ENCODE measurements around the gene PDE4A.

The PDE4A gene

GRCh38 chr19:10422046-10422461 lies 1.7 kb downstream of the PDE4A start:
- Histone ChIP-seq H3K9me3 (ENCODE audit: insufficient read depth, low read length) (no peaks in the 10 kb centered on the region), H3K4me3 (ENCODE audit: insufficient read depth, low read length, poor library complexity, severe bottlenecking) (peak overlapping the region; percentile 74), H3F3A (ENCODE audit: insufficient read depth) (peaks cover 31% of the 10 kb centered on the region), H4K20me1 (ENCODE audit: low read depth, low read length) (peaks cover 3% of the 10 kb centered on the region; the same call in 1 of the 2 replicates), H3K27ac (ENCODE audit: low read depth, low read length) (no peak overlapping the region), H3K4me2 (ENCODE audit: low read depth, low read length, poor library complexity, severe bottlenecking) (peak overlapping the region; percentile 84), H3K9me2 (replicated peaks; ENCODE audit: insufficient read depth, low read length) (no peaks in the 10 kb centered on the region), H3K79me2 (ENCODE audit: insufficient read depth, low read length) (peaks cover 7% of the 10 kb centered on the region; the same call in 1 of the 2 replicates), H3K27me3 (ENCODE audit: low read length) (no peaks in the 10 kb centered on the region), H3K9ac (ENCODE audit: low read length) (peak overlapping the region; percentile 93; the same call in 1 of the 2 replicates), H3K36me3 (ENCODE audit: low read length) (no peaks in the 10 kb centered on the region), H2AFZ (ENCODE audit: low read depth, low read length, severe bottlenecking) (no peak overlapping the region)
- TF ChIP-seq CTCF (IDR thresholded peaks at IDR 0.05; ENCODE audit: insufficient read depth, low read length, poor library complexity, severe bottlenecking) = no peak
- TF ChIP-seq EZH2phosphoT487 (conservative IDR thresholded peaks at IDR 0.05; ENCODE audit: low read length) = no peak

- peaks cover 3% of the 10 kb centered on the region; the same call in 1 of the 2 replicates for H4K20me1 ChIP-seq (ENCODE audit: low read depth, low read length)
- no peak overlapping the region for H3K27ac ChIP-seq (ENCODE audit: low read depth, low read length)
- no peak for TF ChIP-seq EZH2phosphoT487 (conservative IDR thresholded peaks at IDR 0.05; ENCODE audit: low read length)
- no peak for TF ChIP-seq CTCF (IDR thresholded peaks at IDR 0.05; ENCODE audit: insufficient read depth, low read length, poor library complexity, severe bottlenecking)
- H3K4me2 ChIP-seq (ENCODE audit: low read depth, low read length, poor library complexity, severe bottlenecking) = peak overlapping the region; percentile 84
- H3K9ac ChIP-seq (ENCODE audit: low read length) = no peak overlapping the region
- no peaks in the 10 kb centered on the region for H3K36me3 ChIP-seq (ENCODE audit: low read length)
- no peaks in the 10 kb centered on the region for H3K27me3 ChIP-seq (ENCODE audit: low read length)
- no peak overlapping the region for H3K4me3 ChIP-seq (ENCODE audit: insufficient read depth, low read length, poor library complexity, severe bottlenecking)
- no peak overlapping the region for H2AFZ ChIP-seq (ENCODE audit: low read depth, low read length, severe bottlenecking)
- no peaks in the 10 kb centered on the region for H3K9me3 ChIP-seq (ENCODE audit: insufficient read depth, low read length)
- no peaks in the 10 kb centered on the region for H3K9me2 ChIP-seq (replicated peaks; ENCODE audit: insufficient read depth, low read length)
- H3K79me2 ChIP-seq (ENCODE audit: insufficient read depth, low read length) = peaks cover 7% of the 10 kb centered on the region; the same call in 1 of the 2 replicates
- peaks cover 28% of the 10 kb centered on the region for H3F3A ChIP-seq (ENCODE audit: insufficient read depth)
Observed at GRCh38 chr19:10422846-10423245, 2.5 kb downstream of the PDE4A start.

- no peaks in the 10 kb centered on the region for H3K27me3 ChIP-seq (ENCODE audit: low read length)
- H3K9ac ChIP-seq (ENCODE audit: low read length) = peak overlapping the region; percentile 34; the same call in 1 of the 2 replicates
- no peaks in the 10 kb centered on the region for H3K9me3 ChIP-seq (ENCODE audit: insufficient read depth, low read length)
- peaks cover 3% of the 10 kb centered on the region; the same call in 1 of the 2 replicates for H4K20me1 ChIP-seq (ENCODE audit: low read depth, low read length)
- H3K9me2 ChIP-seq (replicated peaks; ENCODE audit: insufficient read depth, low read length) = no peaks in the 10 kb centered on the region
- H3K27ac ChIP-seq (ENCODE audit: low read depth, low read length) = no peak overlapping the region
- H3K4me3 ChIP-seq (ENCODE audit: insufficient read depth, low read length, poor library complexity, severe bottlenecking) = peak overlapping the region; percentile 26
- no peak overlapping the region for H2AFZ ChIP-seq (ENCODE audit: low read depth, low read length, severe bottlenecking)
- H3K4me2 ChIP-seq (ENCODE audit: low read depth, low read length, poor library complexity, severe bottlenecking) = peak overlapping the region; percentile 52
- no peak for TF ChIP-seq EZH2phosphoT487 (conservative IDR thresholded peaks at IDR 0.05; ENCODE audit: low read length)
- peak; percentile 96 for TF ChIP-seq CTCF (IDR thresholded peaks at IDR 0.05; ENCODE audit: insufficient read depth, low read length, poor library complexity, severe bottlenecking)
- H3K79me2 ChIP-seq (ENCODE audit: insufficient read depth, low read length) = peaks cover 16% of the 10 kb centered on the region; the same call in 1 of the 2 replicates
- peaks cover 33% of the 10 kb centered on the region for H3F3A ChIP-seq (ENCODE audit: insufficient read depth)
- no peaks in the 10 kb centered on the region for H3K36me3 ChIP-seq (ENCODE audit: low read length)
Observed at GRCh38 chr19:10424011-10424637, 3.8 kb downstream of the PDE4A start.
